HCT116 (cell line): ENCODE results near the gene SLC31A1.

ENCODE experiments used
- ATF3 ChIP-seq: IDR thresholded peaks from 2 replicates; pipeline ENCODE4 v1.6.1; 2012
- CEBPB ChIP-seq: IDR thresholded peaks from 2 replicates; pipeline ENCODE4 v1.6.1; 2012; ENCODE audit warnings: low read depth
- EZH2 ChIP-seq: fragments of 200-600 bp; sonication (generic); IDR thresholded peaks from 2 replicates; pipeline ENCODE4 v1.6.1; 2017; ENCODE audit warnings: antibody characterized with exemption, mixed run types
- MAX ChIP-seq: IDR thresholded peaks from 2 replicates; pipeline ENCODE4 v1.6.1; 2012
- POLR2A ChIP-seq: IDR thresholded peaks from 2 replicates; pipeline ENCODE4 v1.7.0; 2011; ENCODE audit warnings: borderline replicate concordance; ENCODE audit not compliant: insufficient read depth, insufficient read length; ENCODE audit errors: extremely low read depth
- POLR2AphosphoS5 ChIP-seq: IDR thresholded peaks from 2 replicates; pipeline ENCODE4 v1.6.1; 2011; ENCODE audit warnings: mild to moderate bottlenecking, low read depth, low read length, moderate library complexity
- SP1 ChIP-seq: IDR thresholded peaks from 2 replicates; pipeline ENCODE4 v1.6.1; 2012; ENCODE audit warnings: low read depth
- SRF ChIP-seq: IDR thresholded peaks from 2 replicates; pipeline ENCODE4 v1.6.1; 2012; ENCODE audit warnings: low read depth
- TCF7L2 ChIP-seq: IDR thresholded peaks from 2 replicates; pipeline ENCODE4 v1.7.0; 2011; ENCODE audit warnings: borderline replicate concordance, inconsistent platforms; ENCODE audit not compliant: insufficient read depth, insufficient read length; ENCODE audit errors: extremely low read depth
- TF ChIP-seq, protein P1 (sequence below), 3 experiments: fragments of 200-600 bp in 1 of 3; sonication (generic) in 1 of 3; IDR thresholded peaks in 2 of 3; conservative IDR thresholded peaks in 1 of 3; 2 replicates each; pipeline ENCODE4 v1.5.1; 2012 to 2017; ENCODE audit warnings: low read depth in 2 of 3, low read length in 2 of 3, antibody characterized with exemption in 1 of 3, borderline replicate concordance in 1 of 3, control low read depth in 1 of 3, mild to moderate bottlenecking in 1 of 3, mixed read lengths in 1 of 3, mixed run types in 1 of 3, moderate library complexity in 1 of 3; ENCODE audit not compliant: insufficient read depth in 1 of 3
- TF ChIP-seq, protein P2 (sequence below): IDR thresholded peaks from 2 replicates; pipeline ENCODE4 v1.6.1; 2012; ENCODE audit warnings: low read depth

GRCh38 chr9:113219969-113220368 is 1.4 kb upstream of the SLC31A1 start:
- TF ChIP-seq POLR2AphosphoS5 (no peak), ATF3 (no peak), POLR2A (no peak), SP1 (no peak), TCF7L2 (no peak), EZH2 (no peak), SRF (no peak), MAX (no peak), CEBPB (no peak)
- TF ChIP-seq, protein P1, sequence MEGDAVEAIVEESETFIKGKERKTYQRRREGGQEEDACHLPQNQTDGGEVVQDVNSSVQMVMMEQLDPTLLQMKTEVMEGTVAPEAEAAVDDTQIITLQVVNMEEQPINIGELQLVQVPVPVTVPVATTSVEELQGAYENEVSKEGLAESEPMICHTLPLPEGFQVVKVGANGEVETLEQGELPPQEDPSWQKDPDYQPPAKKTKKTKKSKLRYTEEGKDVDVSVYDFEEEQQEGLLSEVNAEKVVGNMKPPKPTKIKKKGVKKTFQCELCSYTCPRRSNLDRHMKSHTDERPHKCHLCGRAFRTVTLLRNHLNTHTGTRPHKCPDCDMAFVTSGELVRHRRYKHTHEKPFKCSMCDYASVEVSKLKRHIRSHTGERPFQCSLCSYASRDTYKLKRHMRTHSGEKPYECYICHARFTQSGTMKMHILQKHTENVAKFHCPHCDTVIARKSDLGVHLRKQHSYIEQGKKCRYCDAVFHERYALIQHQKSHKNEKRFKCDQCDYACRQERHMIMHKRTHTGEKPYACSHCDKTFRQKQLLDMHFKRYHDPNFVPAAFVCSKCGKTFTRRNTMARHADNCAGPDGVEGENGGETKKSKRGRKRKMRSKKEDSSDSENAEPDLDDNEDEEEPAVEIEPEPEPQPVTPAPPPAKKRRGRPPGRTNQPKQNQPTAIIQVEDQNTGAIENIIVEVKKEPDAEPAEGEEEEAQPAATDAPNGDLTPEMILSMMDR (IDR thresholded peaks at IDR 0.05 in 2 of 3, conservative IDR thresholded peaks at IDR 0.05 in 1 of 3; ENCODE audit: borderline replicate concordance in 1 of 3, insufficient read depth in 1 of 3, low read depth in 2 of 3, low read length in 2 of 3): no peak
- TF ChIP-seq, protein P2, sequence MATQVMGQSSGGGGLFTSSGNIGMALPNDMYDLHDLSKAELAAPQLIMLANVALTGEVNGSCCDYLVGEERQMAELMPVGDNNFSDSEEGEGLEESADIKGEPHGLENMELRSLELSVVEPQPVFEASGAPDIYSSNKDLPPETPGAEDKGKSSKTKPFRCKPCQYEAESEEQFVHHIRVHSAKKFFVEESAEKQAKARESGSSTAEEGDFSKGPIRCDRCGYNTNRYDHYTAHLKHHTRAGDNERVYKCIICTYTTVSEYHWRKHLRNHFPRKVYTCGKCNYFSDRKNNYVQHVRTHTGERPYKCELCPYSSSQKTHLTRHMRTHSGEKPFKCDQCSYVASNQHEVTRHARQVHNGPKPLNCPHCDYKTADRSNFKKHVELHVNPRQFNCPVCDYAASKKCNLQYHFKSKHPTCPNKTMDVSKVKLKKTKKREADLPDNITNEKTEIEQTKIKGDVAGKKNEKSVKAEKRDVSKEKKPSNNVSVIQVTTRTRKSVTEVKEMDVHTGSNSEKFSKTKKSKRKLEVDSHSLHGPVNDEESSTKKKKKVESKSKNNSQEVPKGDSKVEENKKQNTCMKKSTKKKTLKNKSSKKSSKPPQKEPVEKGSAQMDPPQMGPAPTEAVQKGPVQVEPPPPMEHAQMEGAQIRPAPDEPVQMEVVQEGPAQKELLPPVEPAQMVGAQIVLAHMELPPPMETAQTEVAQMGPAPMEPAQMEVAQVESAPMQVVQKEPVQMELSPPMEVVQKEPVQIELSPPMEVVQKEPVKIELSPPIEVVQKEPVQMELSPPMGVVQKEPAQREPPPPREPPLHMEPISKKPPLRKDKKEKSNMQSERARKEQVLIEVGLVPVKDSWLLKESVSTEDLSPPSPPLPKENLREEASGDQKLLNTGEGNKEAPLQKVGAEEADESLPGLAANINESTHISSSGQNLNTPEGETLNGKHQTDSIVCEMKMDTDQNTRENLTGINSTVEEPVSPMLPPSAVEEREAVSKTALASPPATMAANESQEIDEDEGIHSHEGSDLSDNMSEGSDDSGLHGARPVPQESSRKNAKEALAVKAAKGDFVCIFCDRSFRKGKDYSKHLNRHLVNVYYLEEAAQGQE: no peak
